VCaP (cell line): ENCODE results near the gene CYP2A6.

ENCODE experiments used
- H3K27ac ChIP-seq: fragments of 450-650 bp; 2 replicates; pipeline ENCODE4 v1.5.1; 2017
- TF ChIP-seq, protein P1 (sequence below): fragments of 450-650 bp; conservative IDR thresholded peaks from 2 replicates; pipeline ENCODE4 v1.5.1; 2017; ENCODE audit warnings: mild to moderate bottlenecking, moderate library complexity

The CYP2A6 gene

DNA sequence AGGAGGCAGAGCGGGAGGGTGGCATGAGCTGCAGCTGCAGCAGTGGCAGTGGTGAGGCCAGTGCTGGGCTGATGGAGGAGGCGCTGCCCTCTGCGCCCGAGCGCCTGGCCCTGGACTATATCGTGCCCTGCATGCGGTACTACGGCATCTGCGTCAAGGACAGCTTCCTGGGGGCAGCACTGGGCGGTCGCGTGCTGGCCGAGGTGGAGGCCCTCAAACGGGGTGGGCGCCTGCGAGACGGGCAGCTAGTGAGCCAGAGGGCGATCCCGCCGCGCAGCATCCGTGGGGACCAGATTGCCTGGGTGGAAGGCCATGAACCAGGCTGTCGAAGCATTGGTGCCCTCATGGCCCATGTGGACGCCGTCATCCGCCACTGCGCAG is 49.3 kb downstream of the CYP2A6 start:
- TF ChIP-seq, protein P1, sequence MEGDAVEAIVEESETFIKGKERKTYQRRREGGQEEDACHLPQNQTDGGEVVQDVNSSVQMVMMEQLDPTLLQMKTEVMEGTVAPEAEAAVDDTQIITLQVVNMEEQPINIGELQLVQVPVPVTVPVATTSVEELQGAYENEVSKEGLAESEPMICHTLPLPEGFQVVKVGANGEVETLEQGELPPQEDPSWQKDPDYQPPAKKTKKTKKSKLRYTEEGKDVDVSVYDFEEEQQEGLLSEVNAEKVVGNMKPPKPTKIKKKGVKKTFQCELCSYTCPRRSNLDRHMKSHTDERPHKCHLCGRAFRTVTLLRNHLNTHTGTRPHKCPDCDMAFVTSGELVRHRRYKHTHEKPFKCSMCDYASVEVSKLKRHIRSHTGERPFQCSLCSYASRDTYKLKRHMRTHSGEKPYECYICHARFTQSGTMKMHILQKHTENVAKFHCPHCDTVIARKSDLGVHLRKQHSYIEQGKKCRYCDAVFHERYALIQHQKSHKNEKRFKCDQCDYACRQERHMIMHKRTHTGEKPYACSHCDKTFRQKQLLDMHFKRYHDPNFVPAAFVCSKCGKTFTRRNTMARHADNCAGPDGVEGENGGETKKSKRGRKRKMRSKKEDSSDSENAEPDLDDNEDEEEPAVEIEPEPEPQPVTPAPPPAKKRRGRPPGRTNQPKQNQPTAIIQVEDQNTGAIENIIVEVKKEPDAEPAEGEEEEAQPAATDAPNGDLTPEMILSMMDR, result no peak
- peak overlapping the region; percentile 91 for H3K27ac ChIP-seq

- TF ChIP-seq, protein P1, result no peak
- peak overlapping the region; percentile 91 for H3K27ac ChIP-seq
Measured at GRCh38 chr19:40800339-40800996, 49.8 kb downstream of the CYP2A6 start.

GRCh38 chr19:40799558-40800338 is 50.5 kb downstream of the CYP2A6 start:
- peak overlapping the region; percentile 91 for H3K27ac ChIP-seq
- TF ChIP-seq, protein P1, result no peak

- peak within 1 kb of the TSS; percentile 91 for H3K27ac ChIP-seq
- TF ChIP-seq, protein P1, result peak; percentile 13; the same call in 1 of the 2 replicates
Measured at GRCh38 chr19:40798683-40799557, 51.3 kb downstream of the CYP2A6 start, which contains the start of gene EGLN2. Gene EGLN2 (plus strand): TSS chr19:40799191. CDS start chr19:40800573, 1,382 bp downstream.

DNA sequence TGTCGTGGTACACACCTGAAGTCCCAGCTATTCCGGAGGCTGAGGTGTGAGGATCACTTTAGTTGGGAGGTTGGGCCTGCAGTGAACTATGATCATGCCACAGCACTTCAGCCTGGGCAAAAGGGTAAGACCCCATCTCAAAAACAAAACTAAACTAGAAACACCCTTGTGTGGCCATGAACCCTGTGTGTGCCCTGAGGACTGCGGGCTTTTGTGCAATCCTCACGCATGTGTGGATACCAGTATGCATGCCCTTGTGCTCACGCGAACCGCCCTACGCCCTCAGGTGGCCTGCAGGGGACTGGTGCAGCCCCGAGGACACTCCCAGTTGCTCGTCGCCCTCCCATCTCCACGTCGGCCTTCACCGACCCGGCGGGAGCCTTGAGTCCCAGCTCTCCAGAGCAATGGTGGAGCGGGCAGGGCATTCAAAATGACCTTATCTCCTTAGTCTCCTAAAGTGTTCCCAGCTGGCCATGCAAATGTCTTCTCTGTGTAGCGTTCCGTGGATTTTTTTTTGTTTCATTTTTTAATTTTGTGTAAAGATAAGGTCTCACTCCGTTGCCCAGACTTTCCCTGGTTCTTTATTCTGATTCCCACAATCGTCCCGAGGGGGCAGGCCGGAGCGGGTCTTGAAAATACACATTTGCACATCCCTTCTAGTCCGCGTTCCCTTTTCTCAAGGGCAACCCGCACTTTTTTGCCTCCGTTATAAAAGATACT is 52.1 kb downstream of the CYP2A6 start:
- TF ChIP-seq, protein P1, result peak; percentile 67
- H3K27ac ChIP-seq, result peak overlapping the region; percentile 91

DNA sequence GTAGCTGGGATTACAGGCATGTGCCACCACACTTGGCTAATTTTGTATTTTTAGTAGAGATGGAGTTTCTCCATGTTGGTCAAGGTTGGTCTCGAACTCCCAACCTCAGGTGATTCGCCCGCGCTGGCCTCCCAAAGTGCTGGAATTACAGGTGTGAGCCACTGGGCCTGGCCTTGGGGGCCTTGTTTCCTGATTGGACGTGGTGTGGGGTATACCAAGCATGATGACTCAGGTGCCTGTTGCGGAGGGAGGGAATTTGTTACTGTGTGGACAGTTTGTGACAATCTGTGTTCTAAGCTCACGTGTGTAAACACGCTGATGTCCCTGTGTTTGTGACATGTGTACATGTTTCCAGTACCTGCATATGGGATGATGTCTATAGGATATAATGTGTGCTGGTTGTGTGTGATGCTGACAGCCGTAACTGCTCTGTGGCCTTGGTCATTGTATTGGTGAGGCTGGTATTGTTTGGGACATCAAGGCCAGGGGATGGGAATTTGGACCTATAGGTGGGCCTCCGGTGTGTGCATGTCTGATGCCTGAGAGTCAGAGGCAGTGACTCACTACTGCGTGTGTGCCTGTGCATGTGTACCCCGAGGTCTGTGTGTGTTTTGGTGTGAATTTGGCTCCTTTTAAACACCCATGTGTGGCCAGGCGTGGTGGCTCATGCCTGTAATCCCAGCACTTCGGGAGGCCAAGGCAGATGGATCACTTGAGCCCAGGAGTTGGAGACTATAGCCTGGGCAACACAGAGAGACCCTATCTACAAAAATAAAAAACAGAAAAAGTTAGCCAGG is 52.9 kb downstream of the CYP2A6 start:
- TF ChIP-seq, protein P1, result no peak
- peak overlapping the region; percentile 91 for H3K27ac ChIP-seq
